Mucosa of rectum (tissue), 2 donors: ENCODE measurements around the gene CDH24.

Source experiments
- H3K27ac ChIP-seq, 2 donors: one replicate each; pipeline ENCODE4 v1.7.0; 2013; ENCODE audit warnings: inconsistent platforms in 2 of 2, low read depth in 2 of 2, low read length in 2 of 2
- H3K27me3 ChIP-seq, 2 donors: one replicate each; pipeline ENCODE4 v1.7.0; 2013; ENCODE audit warnings: low read length in 2 of 2; ENCODE audit not compliant: control insufficient read depth in 2 of 2, insufficient read depth in 2 of 2
- H3K36me3 ChIP-seq, 2 donors: one replicate each; pipeline ENCODE4 v1.7.0; 2013; ENCODE audit warnings: low read length in 2 of 2; ENCODE audit not compliant: control insufficient read depth in 2 of 2, insufficient read depth in 2 of 2
- H3K4me1 ChIP-seq, 2 donors: one replicate each; pipeline ENCODE4 v1.7.0; 2013; ENCODE audit warnings: low read length in 2 of 2, mild to moderate bottlenecking in 1 of 2; ENCODE audit not compliant: control insufficient read depth in 2 of 2, insufficient read depth in 2 of 2
- H3K4me3 ChIP-seq, 2 donors: one replicate each; pipeline ENCODE4 v1.7.0; 2013; ENCODE audit warnings: low read length in 2 of 2
- H3K9ac ChIP-seq, 2 donors: one replicate each; pipeline ENCODE4 v1.7.0; 2013; ENCODE audit warnings: low read length in 2 of 2, low read depth in 1 of 2, mild to moderate bottlenecking in 1 of 2
- H3K9me3 ChIP-seq, 2 donors: one replicate each; pipeline ENCODE4 v1.7.0; 2013; ENCODE audit warnings: low read length in 2 of 2; ENCODE audit not compliant: control insufficient read depth in 2 of 2
- donor health status: healthy.
- donor health status: Normal muscosa, but diverticular disease.

The CDH24 gene

GRCh38 chr14:22997676-22998323 lies 59.5 kb downstream of the CDH24 start:
- Histone ChIP-seq H3K27ac (no peak overlapping the region), H3K36me3 (peaks cover 0 to 3% of the 10 kb centered on the region in 2 donors), H3K9ac (no peak overlapping the region), H3K4me1 (peaks cover 8 to 10% of the 10 kb centered on the region in 2 donors), H3K4me3 (no peak overlapping the region), H3K27me3 (no peaks in the 10 kb centered on the region), H3K9me3 (no peaks in the 10 kb centered on the region)
